WTC11 (cell line): ENCODE data around the gene BANF2. TPM values are rescaled to one million over a fixed set of nuclear protein-coding genes. Genes with fewer than 3 reads are reported as not detected.

ENCODE experiments used
- ATAC-seq: fragments of 200-7000 bp; cut with Tn5 transposase; 2 replicates; pipeline ENCODE4 v1.10.0; 2021; ENCODE audit warnings: mild to moderate bottlenecking, moderate library complexity
- CTCF ChIA-PET: fragments of 300-600 bp; sonication (Branson Sonifier 250); formaldehyde crosslinking; loops from one replicate; lab custom pipeline; 2021; ENCODE audit warnings: antibody characterized with exemption; lab: Charles Lee
- POLR2A ChIA-PET: fragments of 350-600 bp; sonication (Branson Sonifier 250); formaldehyde crosslinking; loops from one replicate; lab custom pipeline; 2021; ENCODE audit warnings: antibody characterized with exemption; lab: Charles Lee
- DNase-seq: peaks from one replicate; pipeline ENCODE4 v3.0.0; 2021; ENCODE audit warnings: low spot score
- H3K27ac Mint-ChIP-seq: 2 replicates; pipeline ENCODE4 v1.8.0; 2021; ENCODE audit warnings: mixed read lengths
- H3K27me3 Mint-ChIP-seq: 2 replicates; pipeline ENCODE4 v1.8.0; 2021; ENCODE audit warnings: low read depth, mild to moderate bottlenecking, moderate library complexity, mixed read lengths
- H3K36me3 Mint-ChIP-seq: 2 replicates; pipeline ENCODE4 v1.8.0; 2021; ENCODE audit warnings: mixed read lengths
- H3K4me1 Mint-ChIP-seq: 2 replicates; pipeline ENCODE4 v1.8.0; 2022; ENCODE audit warnings: mixed read lengths
- H3K4me3 Mint-ChIP-seq: 2 replicates; pipeline ENCODE4 v1.8.0; 2021; ENCODE audit warnings: mild to moderate bottlenecking, moderate library complexity, mixed read lengths
- H3K9me3 Mint-ChIP-seq: 2 replicates; pipeline ENCODE4 v1.8.0; 2021; ENCODE audit warnings: mixed read lengths
- AR ChIP-seq: fragments of 250-450 bp; sonication (Bioruptor Pico); IDR thresholded peaks from 2 replicates; pipeline ENCODE4 v1.9.0; 2021; ENCODE audit warnings: mild to moderate bottlenecking
- ETV6 ChIP-seq: sonication (generic); formaldehyde crosslinking; IDR thresholded peaks from 2 replicates; pipeline ENCODE4 v1.8.1; 2022; ENCODE audit warnings: mild to moderate bottlenecking, missing genetic modification reagents
- FOXP1 ChIP-seq: sonication (generic); formaldehyde crosslinking; IDR thresholded peaks from 2 replicates; pipeline ENCODE4 v1.8.0; 2022; ENCODE audit warnings: missing genetic modification reagents, mild to moderate bottlenecking, moderate library complexity, borderline replicate concordance
- IRF2 ChIP-seq: sonication (generic); formaldehyde crosslinking; IDR thresholded peaks from 2 replicates; pipeline ENCODE4 v1.8.0; 2022; ENCODE audit warnings: low read depth, missing genetic modification reagents, borderline replicate concordance
- MAX ChIP-seq: sonication (generic); formaldehyde crosslinking; IDR thresholded peaks from 2 replicates; pipeline ENCODE4 v1.8.0; 2022; ENCODE audit warnings: mild to moderate bottlenecking, missing genetic modification reagents
- NR1H2 ChIP-seq: sonication (generic); formaldehyde crosslinking; IDR thresholded peaks from 2 replicates; pipeline ENCODE4 v1.9.0; 2021; ENCODE audit warnings: mild to moderate bottlenecking, moderate library complexity, missing genetic modification reagents
- NR3C1 ChIP-seq: sonication (generic); formaldehyde crosslinking; conservative IDR thresholded peaks from 2 replicates; pipeline ENCODE4 v1.8.1; 2023; ENCODE audit warnings: low read depth, mild to moderate bottlenecking, missing genetic modification reagents
- SMAD3 ChIP-seq: sonication (generic); formaldehyde crosslinking; IDR thresholded peaks from 2 replicates; pipeline ENCODE4 v1.8.0; 2022; ENCODE audit warnings: missing genetic modification reagents, mild to moderate bottlenecking, borderline replicate concordance
- total RNA-seq: library from RNA; stranded (reverse); gene quantifications from 3 replicates; pipeline ENCODE4 v1.2.3, GENCODE V29; 2021
- TF ChIP-seq, protein P1 (sequence below): sonication (generic); formaldehyde crosslinking; IDR thresholded peaks from 2 replicates; pipeline ENCODE4 v1.8.1; 2023; ENCODE audit warnings: mild to moderate bottlenecking, moderate library complexity, missing genetic modification reagents
- TF ChIP-seq, protein P2 (sequence below): sonication (generic); formaldehyde crosslinking; IDR thresholded peaks from 2 replicates; pipeline ENCODE4 v1.8.0; 2022; ENCODE audit warnings: missing genetic modification reagents
- TF ChIP-seq, protein P3 (sequence below): sonication (generic); formaldehyde crosslinking; IDR thresholded peaks from 2 replicates; pipeline ENCODE4 v1.8.1; 2022; ENCODE audit warnings: low read depth, missing genetic modification reagents, borderline replicate concordance
- TF ChIP-seq, protein P4 (sequence below): sonication (generic); formaldehyde crosslinking; IDR thresholded peaks from 2 replicates; pipeline ENCODE4 v1.8.0; 2022; ENCODE audit warnings: mild to moderate bottlenecking, missing genetic modification reagents
- TF ChIP-seq, protein P5 (sequence below): sonication (generic); formaldehyde crosslinking; conservative IDR thresholded peaks from 2 replicates; pipeline ENCODE4 v1.8.1; 2023; ENCODE audit warnings: mild to moderate bottlenecking, low read depth, missing genetic modification reagents, moderate library complexity

BANF2 gene
- total RNA-seq, 1 experiment from 2014 or later: not detected

DNA sequence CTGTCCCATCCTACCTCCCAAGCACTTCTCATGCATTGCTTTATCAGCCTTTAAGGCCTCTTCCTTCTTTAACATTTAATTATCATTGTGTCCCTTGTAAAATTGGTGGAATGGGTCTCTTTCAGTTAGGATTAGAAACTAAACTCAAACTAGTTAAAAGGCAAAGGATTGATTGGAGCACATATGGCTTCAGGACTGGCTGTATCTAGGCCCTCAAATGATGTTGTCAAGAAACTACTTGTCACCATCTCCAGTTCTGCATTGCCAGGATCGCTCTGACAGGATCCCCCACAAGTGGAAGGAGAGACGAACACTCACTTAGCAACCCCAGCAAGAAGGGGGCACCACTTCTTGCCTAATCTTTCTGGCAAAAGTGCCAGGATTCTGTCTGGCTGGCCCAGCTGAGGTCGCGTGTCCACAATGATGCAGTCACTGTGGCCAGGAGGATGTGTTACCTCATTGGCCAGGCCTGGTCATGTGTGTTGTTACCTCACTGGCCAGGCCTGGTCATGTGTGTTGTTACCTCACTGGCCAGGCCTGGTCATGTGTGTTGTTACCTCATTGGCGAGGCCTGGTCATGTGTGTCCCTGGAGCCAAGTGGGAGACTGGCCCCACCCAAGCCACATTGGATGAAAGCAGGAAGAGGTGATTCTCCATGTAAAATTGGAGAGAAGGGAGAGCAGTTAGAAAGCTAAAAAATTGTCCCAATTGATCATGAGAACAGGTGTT is 5.0 kb downstream of the BANF2 start (continued):
- TF ChIP-seq FOXP1 (CRISPR knock-in tag): no peak
- TF ChIP-seq, protein P1, sequence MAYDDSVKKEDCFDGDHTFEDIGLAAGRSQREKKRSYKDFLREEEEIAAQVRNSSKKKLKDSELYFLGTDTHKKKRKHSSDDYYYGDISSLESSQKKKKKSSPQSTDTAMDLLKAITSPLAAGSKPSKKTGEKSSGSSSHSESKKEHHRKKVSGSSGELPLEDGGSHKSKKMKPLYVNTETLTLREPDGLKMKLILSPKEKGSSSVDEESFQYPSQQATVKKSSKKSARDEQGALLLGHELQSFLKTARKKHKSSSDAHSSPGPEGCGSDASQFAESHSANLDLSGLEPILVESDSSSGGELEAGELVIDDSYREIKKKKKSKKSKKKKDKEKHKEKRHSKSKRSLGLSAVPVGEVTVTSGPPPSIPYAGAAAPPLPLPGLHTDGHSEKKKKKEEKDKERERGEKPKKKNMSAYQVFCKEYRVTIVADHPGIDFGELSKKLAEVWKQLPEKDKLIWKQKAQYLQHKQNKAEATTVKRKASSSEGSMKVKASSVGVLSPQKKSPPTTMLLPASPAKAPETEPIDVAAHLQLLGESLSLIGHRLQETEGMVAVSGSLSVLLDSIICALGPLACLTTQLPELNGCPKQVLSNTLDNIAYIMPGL (CRISPR knock-in tag): no peak
- TF ChIP-seq, protein P2, sequence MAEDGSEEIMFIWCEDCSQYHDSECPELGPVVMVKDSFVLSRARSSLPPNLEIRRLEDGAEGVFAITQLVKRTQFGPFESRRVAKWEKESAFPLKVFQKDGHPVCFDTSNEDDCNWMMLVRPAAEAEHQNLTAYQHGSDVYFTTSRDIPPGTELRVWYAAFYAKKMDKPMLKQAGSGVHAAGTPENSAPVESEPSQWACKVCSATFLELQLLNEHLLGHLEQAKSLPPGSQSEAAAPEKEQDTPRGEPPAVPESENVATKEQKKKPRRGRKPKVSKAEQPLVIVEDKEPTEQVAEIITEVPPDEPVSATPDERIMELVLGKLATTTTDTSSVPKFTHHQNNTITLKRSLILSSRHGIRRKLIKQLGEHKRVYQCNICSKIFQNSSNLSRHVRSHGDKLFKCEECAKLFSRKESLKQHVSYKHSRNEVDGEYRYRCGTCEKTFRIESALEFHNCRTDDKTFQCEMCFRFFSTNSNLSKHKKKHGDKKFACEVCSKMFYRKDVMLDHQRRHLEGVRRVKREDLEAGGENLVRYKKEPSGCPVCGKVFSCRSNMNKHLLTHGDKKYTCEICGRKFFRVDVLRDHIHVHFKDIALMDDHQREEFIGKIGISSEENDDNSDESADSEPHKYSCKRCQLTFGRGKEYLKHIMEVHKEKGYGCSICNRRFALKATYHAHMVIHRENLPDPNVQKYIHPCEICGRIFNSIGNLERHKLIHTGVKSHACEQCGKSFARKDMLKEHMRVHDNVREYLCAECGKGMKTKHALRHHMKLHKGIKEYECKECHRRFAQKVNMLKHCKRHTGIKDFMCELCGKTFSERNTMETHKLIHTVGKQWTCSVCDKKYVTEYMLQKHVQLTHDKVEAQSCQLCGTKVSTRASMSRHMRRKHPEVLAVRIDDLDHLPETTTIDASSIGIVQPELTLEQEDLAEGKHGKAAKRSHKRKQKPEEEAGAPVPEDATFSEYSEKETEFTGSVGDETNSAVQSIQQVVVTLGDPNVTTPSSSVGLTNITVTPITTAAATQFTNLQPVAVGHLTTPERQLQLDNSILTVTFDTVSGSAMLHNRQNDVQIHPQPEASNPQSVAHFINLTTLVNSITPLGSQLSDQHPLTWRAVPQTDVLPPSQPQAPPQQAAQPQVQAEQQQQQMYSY (CRISPR knock-in tag): no peak
- TF ChIP-seq, protein P3, sequence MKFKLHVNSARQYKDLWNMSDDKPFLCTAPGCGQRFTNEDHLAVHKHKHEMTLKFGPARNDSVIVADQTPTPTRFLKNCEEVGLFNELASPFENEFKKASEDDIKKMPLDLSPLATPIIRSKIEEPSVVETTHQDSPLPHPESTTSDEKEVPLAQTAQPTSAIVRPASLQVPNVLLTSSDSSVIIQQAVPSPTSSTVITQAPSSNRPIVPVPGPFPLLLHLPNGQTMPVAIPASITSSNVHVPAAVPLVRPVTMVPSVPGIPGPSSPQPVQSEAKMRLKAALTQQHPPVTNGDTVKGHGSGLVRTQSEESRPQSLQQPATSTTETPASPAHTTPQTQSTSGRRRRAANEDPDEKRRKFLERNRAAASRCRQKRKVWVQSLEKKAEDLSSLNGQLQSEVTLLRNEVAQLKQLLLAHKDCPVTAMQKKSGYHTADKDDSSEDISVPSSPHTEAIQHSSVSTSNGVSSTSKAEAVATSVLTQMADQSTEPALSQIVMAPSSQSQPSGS: no peak
- TF ChIP-seq, protein P4, sequence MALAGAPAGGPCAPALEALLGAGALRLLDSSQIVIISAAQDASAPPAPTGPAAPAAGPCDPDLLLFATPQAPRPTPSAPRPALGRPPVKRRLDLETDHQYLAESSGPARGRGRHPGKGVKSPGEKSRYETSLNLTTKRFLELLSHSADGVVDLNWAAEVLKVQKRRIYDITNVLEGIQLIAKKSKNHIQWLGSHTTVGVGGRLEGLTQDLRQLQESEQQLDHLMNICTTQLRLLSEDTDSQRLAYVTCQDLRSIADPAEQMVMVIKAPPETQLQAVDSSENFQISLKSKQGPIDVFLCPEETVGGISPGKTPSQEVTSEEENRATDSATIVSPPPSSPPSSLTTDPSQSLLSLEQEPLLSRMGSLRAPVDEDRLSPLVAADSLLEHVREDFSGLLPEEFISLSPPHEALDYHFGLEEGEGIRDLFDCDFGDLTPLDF (CRISPR knock-in tag): no peak
- no peak for TF ChIP-seq SMAD3
- TF ChIP-seq AR (CRISPR knock-in tag): no peak

GRCh38 chr20:17705916-17706315 is 6.2 kb downstream of the BANF2 start:
- ATAC-seq: no peak
- H3K27me3 Mint-ChIP-seq: no peaks in the 10 kb centered on the region
- no peaks in the 10 kb centered on the region for H3K36me3 Mint-ChIP-seq
- 0 out of 2 replicates have a peak, but pooled peaks cover 5% of the 10 kb centered on the region for H3K9me3 Mint-ChIP-seq
- H3K4me1 Mint-ChIP-seq: peaks cover 12% of the 10 kb centered on the region
- no peak overlapping the region for H3K4me3 Mint-ChIP-seq
- POLR2A ChIA-PET: no interaction called here
- no peak for DNase-seq
- TF ChIP-seq, protein P5, sequence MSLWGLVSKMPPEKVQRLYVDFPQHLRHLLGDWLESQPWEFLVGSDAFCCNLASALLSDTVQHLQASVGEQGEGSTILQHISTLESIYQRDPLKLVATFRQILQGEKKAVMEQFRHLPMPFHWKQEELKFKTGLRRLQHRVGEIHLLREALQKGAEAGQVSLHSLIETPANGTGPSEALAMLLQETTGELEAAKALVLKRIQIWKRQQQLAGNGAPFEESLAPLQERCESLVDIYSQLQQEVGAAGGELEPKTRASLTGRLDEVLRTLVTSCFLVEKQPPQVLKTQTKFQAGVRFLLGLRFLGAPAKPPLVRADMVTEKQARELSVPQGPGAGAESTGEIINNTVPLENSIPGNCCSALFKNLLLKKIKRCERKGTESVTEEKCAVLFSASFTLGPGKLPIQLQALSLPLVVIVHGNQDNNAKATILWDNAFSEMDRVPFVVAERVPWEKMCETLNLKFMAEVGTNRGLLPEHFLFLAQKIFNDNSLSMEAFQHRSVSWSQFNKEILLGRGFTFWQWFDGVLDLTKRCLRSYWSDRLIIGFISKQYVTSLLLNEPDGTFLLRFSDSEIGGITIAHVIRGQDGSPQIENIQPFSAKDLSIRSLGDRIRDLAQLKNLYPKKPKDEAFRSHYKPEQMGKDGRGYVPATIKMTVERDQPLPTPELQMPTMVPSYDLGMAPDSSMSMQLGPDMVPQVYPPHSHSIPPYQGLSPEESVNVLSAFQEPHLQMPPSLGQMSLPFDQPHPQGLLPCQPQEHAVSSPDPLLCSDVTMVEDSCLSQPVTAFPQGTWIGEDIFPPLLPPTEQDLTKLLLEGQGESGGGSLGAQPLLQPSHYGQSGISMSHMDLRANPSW (CRISPR knock-in tag): no peak
- TF ChIP-seq NR1H2 (CRISPR knock-in tag) (no peak), NR3C1 (CRISPR knock-in tag) (no peak), ETV6 (CRISPR knock-in tag) (no peak), MAX (CRISPR knock-in tag) (no peak), IRF2 (CRISPR knock-in tag) (no peak)
- TF ChIP-seq, all 79 proteins: peak for 0
- CTCF ChIA-PET: interaction anchor here (1.8 kb wide), 1 partner anchor 23 kb away, joined by 5 read pairs; no protein-coding TSS in a partner anchor
- no peak overlapping the region for H3K27ac Mint-ChIP-seq
